Esophagus muscularis mucosa (tissue), 4 donors: ENCODE measurements around the gene SLIT1. TPM values are rescaled to one million over a fixed set of nuclear protein-coding genes. Genes with fewer than 3 reads are reported as not detected.

Experiments
- DNase-seq: peaks from one replicate; pipeline ENCODE4 v3.0.0-alpha.2; 2017; ENCODE audit errors: extremely low spot score
- H3K27ac ChIP-seq, 4 donors: fragments of 200-600 bp; sonication (generic); replicated peaks in 1 of 4; 1 replicate in 3 of 4; 2 replicates in 1 of 4; pipeline ENCODE4 v1.5.1; 2016 to 2019; ENCODE audit warnings: mild to moderate bottlenecking in 1 of 4
- H3K27me3 ChIP-seq, 4 donors: fragments of 200-600 bp; sonication (generic); one replicate each; pipeline versions ENCODE4 v1.5.1 to v1.6.0; 2016 to 2019
- H3K36me3 ChIP-seq, 4 donors: fragments of 200-600 bp; sonication (generic); one replicate each; pipeline ENCODE4 v1.5.1; 2016 to 2019
- H3K4me1 ChIP-seq, 4 donors: fragments of 200-600 bp; sonication (generic); one replicate each; pipeline ENCODE4 v1.5.1; 2016 to 2019
- H3K4me3 ChIP-seq, 4 donors: fragments of 200-600 bp; sonication (generic); 1 replicate in 2 of 4; 2 replicates in 2 of 4; pipeline ENCODE4 v1.5.1; 2016 to 2019; ENCODE audit warnings: mild to moderate bottlenecking in 4 of 4, moderate library complexity in 1 of 4
- H3K9me3 ChIP-seq, 4 donors: fragments of 200-600 bp; sonication (generic); 1 replicate in 3 of 4; 2 replicates in 1 of 4; pipeline ENCODE4 v1.5.1; 2016 to 2019
- CTCF ChIP-seq, 3 experiments: fragments of 200-600 bp in 2 of 3; fragments of 450-650 bp in 1 of 3; sonication (generic) in 2 of 3; IDR thresholded peaks; one replicate each; pipeline ENCODE4 v1.5.1; 2017 to 2019; ENCODE audit warnings: antibody characterized with exemption in 3 of 3, mild to moderate bottlenecking in 2 of 3, moderate library complexity in 1 of 3
- EP300 ChIP-seq: sonication (generic); formaldehyde crosslinking; IDR thresholded peaks from one replicate; pipeline ENCODE4 v1.6.1; 2017; ENCODE audit warnings: antibody characterized with exemption
- POLR2A ChIP-seq: fragments of 450-650 bp; IDR thresholded peaks from one replicate; pipeline ENCODE4 v1.6.1; 2017; ENCODE audit warnings: antibody characterized with exemption, moderate library complexity, mild to moderate bottlenecking, low read depth
- POLR2AphosphoS5 ChIP-seq, 2 donors: sonication (generic); formaldehyde crosslinking; IDR thresholded peaks; one replicate each; pipeline ENCODE4 v1.6.1; 2017; ENCODE audit warnings: antibody characterized with exemption in 2 of 2
- WGBS: methylation state at CpG from one replicate; pipeline ENCODE4 v1.1.5; 2018; 5-methylcytosine and 5-hydroxymethylcytosine counted together
- intact Hi-C: fragments of 100-400 bp; cut with DNase I; formaldehyde crosslinking; loops from one replicate; pipeline ENCODE4 v1.15.1; 2023
- total RNA-seq, 4 donors: library from RNA; depleted of rRNA; stranded (reverse); fragments of >200 nt; gene quantifications; one replicate each; pipeline versions ENCODE4 v1.1.0 to v1.2.1, GENCODE V29; 2016

SLIT1 gene
- total RNA-seq, 4 donors from 2014 or later: 0.13 to 0.42 (median 0.31) TPM

GRCh38 chr10:97224483-97225435 lies 39.0 kb upstream of the SLIT1 start:
- 77% methylated on average over 4 of the region's 4 CpGs for WGBS
- Histone ChIP-seq H3K27ac (no peak overlapping the region), H3K36me3 (peaks cover 12 to 57% (median 32%) of the 10 kb centered on the region in 4 donors), H3K9me3 (no peaks in the 10 kb centered on the region), H3K27me3 (no peaks in the 10 kb centered on the region), H3K4me1 (no peaks in the 10 kb centered on the region), H3K4me3 (no peak overlapping the region)
- no peak for DNase-seq
- intact Hi-C loops: no loop called here
- TF ChIP-seq CTCF (IDR thresholded peaks at IDR 0.05) (no peak), POLR2AphosphoS5 (IDR thresholded peaks at IDR 0.05) (no peak), POLR2A (no peak), EP300 (no peak)

- no peaks in the 10 kb centered on the region for H3K27me3 ChIP-seq
- no peak for DNase-seq
- H3K27ac ChIP-seq: no peak overlapping the region
- TF ChIP-seq EP300 (no peak), POLR2AphosphoS5 (IDR thresholded peaks at IDR 0.05) (no peak), CTCF (IDR thresholded peaks at IDR 0.05) (no peak), POLR2A (no peak)
- WGBS: 92% methylated on average over 6 of the region's 6 CpGs
- peaks cover 0 to 42% (median 24%) of the 10 kb centered on the region in 4 donors for H3K36me3 ChIP-seq
- H3K4me3 ChIP-seq: no peak overlapping the region
- H3K4me1 ChIP-seq: no peaks in the 10 kb centered on the region
- H3K9me3 ChIP-seq: no peaks in the 10 kb centered on the region
- intact Hi-C loops: no loop called here
Observed at GRCh38 chr10:97222326-97222961, 36.7 kb upstream of the SLIT1 start.

GRCh38 chr10:97220355-97220754 lies 34.6 kb upstream of the SLIT1 start:
- no peaks in the 10 kb centered on the region for H3K4me1 ChIP-seq
- H3K9me3 ChIP-seq: no peaks in the 10 kb centered on the region
- DNase-seq: no peak
- no peak overlapping the region for H3K27ac ChIP-seq
- 87% methylated on average over 3 of the region's 3 CpGs for WGBS
- no peaks in the 10 kb centered on the region for H3K27me3 ChIP-seq
- H3K36me3 ChIP-seq: peaks cover 0 to 22% (median 11%) of the 10 kb centered on the region in 4 donors
- TF ChIP-seq POLR2AphosphoS5 (IDR thresholded peaks at IDR 0.05) (no peak), EP300 (no peak), POLR2A (no peak), CTCF (IDR thresholded peaks at IDR 0.05) (no peak)
- H3K4me3 ChIP-seq: no peak overlapping the region
- intact Hi-C loops: no loop called here

- 69% methylated on average over 3 of the region's 3 CpGs for WGBS
- peaks cover 0 to 4% (median 0%) of the 10 kb centered on the region in 4 donors for H3K36me3 ChIP-seq
- no peak overlapping the region for H3K27ac ChIP-seq
- H3K9me3 ChIP-seq: no peaks in the 10 kb centered on the region
- no peaks in the 10 kb centered on the region for H3K27me3 ChIP-seq
- H3K4me1 ChIP-seq: no peaks in the 10 kb centered on the region
- no peak overlapping the region for H3K4me3 ChIP-seq
- TF ChIP-seq POLR2AphosphoS5 (IDR thresholded peaks at IDR 0.05) (no peak), CTCF (IDR thresholded peaks at IDR 0.05) (no peak), EP300 (no peak), POLR2A (no peak)
- intact Hi-C loops: no loop called here
- DNase-seq: no peak
Observed at GRCh38 chr10:97217299-97217698, 31.5 kb upstream of the SLIT1 start.
